H1 (cell line): Measurements from ENCODE around the gene CTF1. TPM values are rescaled to one million over a fixed set of nuclear protein-coding genes. Genes with fewer than 3 reads are reported as not detected.

ENCODE experiments used
- CTCF ChIA-PET: fragments of 300-600 bp; sonication (Branson Sonifier 250); formaldehyde crosslinking; loops from one replicate; lab custom pipeline; 2021; ENCODE audit not compliant: partially characterized antibody; lab: Charles Lee
- POLR2A ChIA-PET: fragments of 300-600 bp; sonication (Branson Sonifier 250); formaldehyde crosslinking; loops from one replicate; lab custom pipeline; 2021; ENCODE audit warnings: inconsistent platforms; ENCODE audit not compliant: partially characterized antibody; lab: Charles Lee
- DNase-seq, 2 experiments: peaks; one replicate each; pipeline versions ENCODE4 v3.0.0 to v3.0.0-alpha.2; 2010 to 2022; ENCODE audit warnings: low spot score in 2 of 2, low read depth in 1 of 2, mixed read lengths in 1 of 2
- FAIRE-seq: peaks from 2 replicates; lab custom pipeline; 2011; peaks lifted over from hg19 to GRCh38; lab: Jason Lieb, UNC
- H2AFZ ChIP-seq: 2 replicates; pipeline ENCODE4 v1.8.1; 2012; ENCODE audit warnings: low read length, inconsistent platforms
- H2AK5ac ChIP-seq: 2 replicates; pipeline ENCODE4 v1.6.1; 2013; ENCODE audit warnings: low read depth, low read length
- H2BK120ac ChIP-seq: replicated peaks from 2 replicates; pipeline ENCODE3; 2013; ENCODE audit warnings: low read depth, low read length, inconsistent platforms
- H2BK12ac ChIP-seq: 2 replicates; pipeline ENCODE4 v1.6.1; 2013; ENCODE audit warnings: low read depth, low read length
- H2BK15ac ChIP-seq: 2 replicates; pipeline ENCODE4 v1.6.1; 2013; ENCODE audit warnings: low read length
- H2BK20ac ChIP-seq: 2 replicates; pipeline ENCODE4 v1.6.1; 2013; ENCODE audit warnings: low read length
- H2BK5ac ChIP-seq: 2 replicates; pipeline ENCODE4 v1.6.1; 2013; ENCODE audit warnings: low read depth, low read length
- H3K14ac ChIP-seq: 2 replicates; pipeline ENCODE4 v1.6.1; 2013; ENCODE audit warnings: inconsistent platforms; ENCODE audit not compliant: insufficient read length
- H3K18ac ChIP-seq: 2 replicates; pipeline ENCODE4 v1.6.1; 2013; ENCODE audit warnings: low read length; ENCODE audit errors: extremely low read depth
- H3K23ac ChIP-seq: 2 replicates; pipeline ENCODE4 v1.6.1; 2013; ENCODE audit warnings: inconsistent platforms; ENCODE audit not compliant: insufficient read length
- H3K23me2 ChIP-seq: 2 replicates; pipeline ENCODE4 v1.6.1; 2013; ENCODE audit warnings: low read depth, low read length
- H3K27ac ChIP-seq: 2 replicates; pipeline ENCODE4 v1.6.1; 2011; ENCODE audit warnings: low read depth, low read length, inconsistent platforms
- H3K27me3 ChIP-seq, 4 experiments: replicated peaks in 1 of 4; 1 replicate in 1 of 4; 2 replicates in 3 of 4; pipeline versions ENCODE4 v1.6.1 to v1.8.1; 2011 to 2013; ENCODE audit warnings: low read length in 3 of 4, mild to moderate bottlenecking in 3 of 4, inconsistent platforms in 2 of 4, mixed read lengths in 2 of 4, moderate library complexity in 1 of 4; ENCODE audit not compliant: control insufficient read depth in 3 of 4, insufficient read depth in 3 of 4; ENCODE audit errors: extremely low read depth in 1 of 4
- H3K36me3 ChIP-seq, 4 experiments: 2 replicates each; pipeline versions ENCODE4 v1.6.1 to v1.8.1; 2011 to 2013; ENCODE audit warnings: mild to moderate bottlenecking in 4 of 4, low read length in 3 of 4, moderate library complexity in 2 of 4, control low read depth in 1 of 4, inconsistent platforms in 1 of 4; ENCODE audit not compliant: insufficient read depth in 4 of 4, control insufficient read depth in 2 of 4
- H3K4ac ChIP-seq: replicated peaks from 2 replicates; pipeline ENCODE3; 2013; ENCODE audit warnings: low read length, low read depth, mixed read lengths, inconsistent platforms; ENCODE audit not compliant: insufficient read length
- H3K4me1 ChIP-seq, 4 experiments: replicated peaks in 1 of 4; 1 replicate in 1 of 4; 2 replicates in 3 of 4; pipeline versions ENCODE4 v1.6.1 to v1.8.1; 2011 to 2013; ENCODE audit warnings: low read length in 3 of 4, inconsistent platforms in 2 of 4, mixed read lengths in 1 of 4; ENCODE audit not compliant: insufficient read depth in 4 of 4, control insufficient read depth in 3 of 4
- H3K4me2 ChIP-seq, 2 experiments: 2 replicates each; pipeline versions ENCODE4 v1.6.1 to v1.8.1; 2011 to 2013; ENCODE audit warnings: low read depth in 2 of 2, low read length in 2 of 2, control low read depth in 1 of 2, inconsistent platforms in 1 of 2, mild to moderate bottlenecking in 1 of 2; ENCODE audit not compliant: insufficient read depth in 1 of 2
- H3K4me3 ChIP-seq, 4 experiments: fragments of 200-600, 300-600 bp in 1 of 4; sonication (generic), shearing (Covaris generic), sonication (Bioruptor Twin) in 1 of 4; 2 replicates each; pipeline versions ENCODE4 v1.5.1 to v1.8.1; 2011 to 2016; ENCODE audit warnings: low read length in 4 of 4, low read depth in 3 of 4, control low read depth in 2 of 4, inconsistent platforms in 2 of 4, mild to moderate bottlenecking in 2 of 4, mixed read lengths in 1 of 4, moderate library complexity in 1 of 4; ENCODE audit not compliant: insufficient read depth in 2 of 4; ENCODE audit errors: extremely low read depth in 1 of 4
- H3K56ac ChIP-seq: replicated peaks from 2 replicates; pipeline ENCODE3; 2013; ENCODE audit warnings: low read depth, mild to moderate bottlenecking, mixed read lengths, low read length, inconsistent platforms; ENCODE audit not compliant: insufficient read length
- H3K79me1 ChIP-seq: 2 replicates; pipeline ENCODE4 v1.6.1; 2013; ENCODE audit warnings: low read depth, low read length, control low read depth
- H3K79me2 ChIP-seq, 2 experiments: 2 replicates each; pipeline versions ENCODE4 v1.6.1 to v1.8.1; 2012 to 2013; ENCODE audit warnings: low read length in 2 of 2, mild to moderate bottlenecking in 2 of 2, inconsistent platforms in 1 of 2; ENCODE audit not compliant: insufficient read depth in 2 of 2, control insufficient read depth in 1 of 2
- H3K9ac ChIP-seq, 4 experiments: replicated peaks in 1 of 4; 1 replicate in 1 of 4; 2 replicates in 3 of 4; pipeline versions ENCODE4 v1.6.1 to v1.8.1; 2011 to 2013; ENCODE audit warnings: low read depth in 3 of 4, low read length in 3 of 4, control low read depth in 2 of 4, mild to moderate bottlenecking in 2 of 4, moderate library complexity in 2 of 4, inconsistent platforms in 1 of 4; ENCODE audit errors: extremely low read depth in 1 of 4
- H3K9me3 ChIP-seq, 2 experiments: 2 replicates each; pipeline versions ENCODE4 v1.6.1 to v1.8.1; 2012 to 2013; ENCODE audit warnings: mild to moderate bottlenecking in 2 of 2, moderate library complexity in 2 of 2, control low read depth in 1 of 2, inconsistent platforms in 1 of 2, low read depth in 1 of 2, low read length in 1 of 2, mixed read lengths in 1 of 2; ENCODE audit not compliant: insufficient read depth in 2 of 2
- H4K20me1 ChIP-seq, 2 experiments: replicated peaks in 1 of 2; 2 replicates each; pipeline versions ENCODE3 to v1.8.1; 2011 to 2013; ENCODE audit warnings: inconsistent platforms in 2 of 2, low read length in 2 of 2, mild to moderate bottlenecking in 1 of 2; ENCODE audit not compliant: insufficient read depth in 2 of 2, control insufficient read depth in 1 of 2
- H4K5ac ChIP-seq: 2 replicates; pipeline ENCODE4 v1.6.1; 2013; ENCODE audit warnings: low read length, low read depth, mixed read lengths, inconsistent platforms; ENCODE audit not compliant: insufficient read length
- H4K8ac ChIP-seq: 2 replicates; pipeline ENCODE4 v1.8.0; 2013; ENCODE audit warnings: mild to moderate bottlenecking, moderate library complexity, low read length, inconsistent platforms; ENCODE audit not compliant: insufficient read depth; ENCODE audit errors: extremely low read depth
- H4K91ac ChIP-seq: replicated peaks from 2 replicates; pipeline ENCODE3; 2013; ENCODE audit warnings: low read length, mixed read lengths, inconsistent platforms; ENCODE audit not compliant: insufficient read length
- EGR1 ChIP-seq: IDR thresholded peaks from 2 replicates; pipeline ENCODE4 v1.6.1; 2011; ENCODE audit warnings: low read depth, low read length, borderline replicate concordance
- GABPA ChIP-seq: IDR thresholded peaks from 2 replicates; pipeline ENCODE4 v1.6.1; 2011; ENCODE audit warnings: mild to moderate bottlenecking, low read length, moderate library complexity, borderline replicate concordance; ENCODE audit not compliant: insufficient read depth
- KDM1A ChIP-seq: fragments of 200-600, 300-600 bp; sonication (generic); IDR thresholded peaks from 2 replicates; pipeline ENCODE4 v1.7.1; 2016; ENCODE audit warnings: mild to moderate bottlenecking, low read length, borderline replicate concordance
- NRF1 ChIP-seq: IDR thresholded peaks from 2 replicates; pipeline ENCODE4 v1.6.1; 2011; ENCODE audit warnings: mild to moderate bottlenecking, low read depth, low read length, improper control_type of control experiment
- POU5F1 ChIP-seq: IDR thresholded peaks from 2 replicates; pipeline ENCODE4 v1.6.1; 2011; ENCODE audit warnings: low read depth, mild to moderate bottlenecking, low read length, moderate library complexity
- RAD21 ChIP-seq, 2 experiments: IDR thresholded peaks in 1 of 2; conservative IDR thresholded peaks in 1 of 2; 2 replicates each; pipeline ENCODE4 v1.6.1; 2011; ENCODE audit warnings: low read depth in 2 of 2, low read length in 2 of 2, improper control_type of control experiment in 1 of 2, inconsistent platforms in 1 of 2, mild to moderate bottlenecking in 1 of 2, moderate library complexity in 1 of 2
- SP2 ChIP-seq: IDR thresholded peaks from 2 replicates; pipeline ENCODE4 v1.6.1; 2012; ENCODE audit warnings: mild to moderate bottlenecking, low read length, inconsistent platforms
- WGBS, 2 experiments: shearing (Covaris generic) in 1 of 2; methylation state at CpG; one replicate each; pipeline versions ENCODE4 v1.1.6 to v1.1.7; 2013 to 2015; ENCODE audit warnings: low lambda C conversion rate in 2 of 2, mixed read lengths in 2 of 2, inconsistent platforms in 1 of 2, low coverage in 1 of 2, missing lambda C conversion rate in 1 of 2; ENCODE audit not compliant: insufficient replicate concordance in 2 of 2, insufficient coverage in 1 of 2, insufficient read length in 1 of 2; ENCODE audit errors: extremely low coverage in 1 of 2, missing lambda C conversion rate in 1 of 2; 5-methylcytosine and 5-hydroxymethylcytosine counted together
- polyA plus RNA-seq, 7 experiments: library from polyadenylated mRNA; depleted of rRNA in 3 of 7; stranded (reverse) in 5 of 7; unstranded in 2 of 7; fragments of >200 nt in 5 of 7; fragments of 200-250 nt in 2 of 7; gene quantifications; 1 replicate in 5 of 7; 2 replicates in 1 of 7; 4 replicates in 1 of 7; pipeline versions ENCODE4 v1.2.1 to v1.2.3, GENCODE V29; 2011 to 2013; ENCODE audit warnings: missing spikeins in 2 of 7, mixed read lengths in 2 of 7
- total RNA-seq: library from RNA; stranded (reverse); fragmentation: NEBNext Ultra II Directional; extraction: Animal tissue kit (Norgen Biotek cat#: 25700); gene quantifications from 2 replicates; pipeline ENCODE4 v1.2.1, GENCODE V29; 2021

CTF1 gene
- total and polyA plus RNA-seq, 2 of the 8 experiments (the other 6 are each of a cell fraction or from before 2014, with no cell fraction given), result 0.97 to 3.4 TPM

DNA sequence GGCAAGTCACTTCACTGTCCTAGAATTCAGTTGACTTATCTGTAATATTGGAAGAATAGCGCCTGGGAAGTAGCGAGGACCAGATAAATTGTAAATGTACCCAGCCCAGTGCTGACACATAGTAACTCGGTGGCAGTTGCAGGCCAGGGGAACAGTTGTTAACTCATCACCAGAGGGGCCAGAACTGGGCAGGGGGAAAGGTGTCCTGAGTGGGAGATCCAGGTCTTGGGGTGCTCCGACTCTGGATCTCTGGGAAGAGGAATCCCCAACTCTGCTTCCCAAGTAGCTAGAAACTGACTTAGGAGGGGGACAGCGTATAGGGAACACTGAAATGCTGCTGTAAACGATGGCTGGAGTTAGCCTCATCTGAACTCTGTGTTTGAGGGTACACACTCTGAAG is 25.5 kb upstream of the CTF1 start:
- Histone ChIP-seq H4K20me1 (no peaks in the 10 kb centered on the region), H2BK12ac (no peak overlapping the region), H3K4me3 (no peak overlapping the region), H3K4me2 (no peak overlapping the region), H3K9ac (no peak overlapping the region), H3K27me3 (peaks cover 0 to 26% (median 11%) of the 10 kb centered on the region in 4 experiments; a peak in 5 of 7 replicates), H4K8ac (no peak overlapping the region), H3K79me1 (no peaks in the 10 kb centered on the region), H3K79me2 (peaks cover 0 to under 1% of the 10 kb centered on the region in 2 experiments; a peak in 1 of 4 replicates), H3K36me3 (no peaks in the 10 kb centered on the region), H2BK15ac (no peak overlapping the region), H3K14ac (no peak overlapping the region), H3K56ac (no peak overlapping the region), H2BK20ac (no peak overlapping the region), H4K91ac (no peak overlapping the region), H2BK5ac (no peak overlapping the region), H3K4me1 (peaks cover 0 to 2% (median 0%) of the 10 kb centered on the region in 4 experiments; a peak in 3 of 7 replicates), H2AK5ac (no peak overlapping the region), H3K23ac (no peak overlapping the region), H2AFZ (no peak overlapping the region), H2BK120ac (no peak overlapping the region), H3K27ac (no peak overlapping the region), H3K23me2 (peaks cover 8% of the 10 kb centered on the region), H4K5ac (no peak overlapping the region), H3K9me3 (no peaks in the 10 kb centered on the region), H3K4ac (no peak overlapping the region), H3K18ac (no peak overlapping the region)
- WGBS, 2 experiments, result 89% methylated on average over 6 of the region's 6 CpGs; no CpG with 5 or more reads in 1 of the 2 experiments
- CTCF ChIA-PET, result interaction anchor here (1.0 to 10.1 kb wide), 4 partner anchors 9 to 193 kb away, joined by 4 to 49 read pairs (median 4); no protein-coding TSS in a partner anchor
- no peak for FAIRE-seq
- POLR2A ChIA-PET, result interaction anchor here (1.3 to 1.4 kb wide), 2 partner anchors 9 to 22 kb away, joined by 3 read pairs; no protein-coding TSS in a partner anchor
- TF ChIP-seq GABPA (no peak), POU5F1 (no peak), NRF1 (no peak), KDM1A (no peak), SP2 (no peak), RAD21 (IDR thresholded peaks at IDR 0.05 in 1 of 2, conservative IDR thresholded peaks at IDR 0.05 in 1 of 2; ENCODE audit: low read depth in 2 of 2, low read length in 2 of 2) (no peak), EGR1 (no peak)
- no peak for DNase-seq
